CD4-positive, alpha-beta T cell (primary cell): ENCODE measurements around the gene RNF32. TPM values are rescaled to one million over a fixed set of nuclear protein-coding genes. Genes with fewer than 3 reads are reported as not detected.

Source experiments
- ATAC-seq: fragments of 200-7000 bp; cut with Tn5 transposase; one replicate; pipeline ENCODE4 v1.10.0; 2022; ENCODE audit warnings: mild to moderate bottlenecking; ENCODE audit not compliant: poor library complexity
- CTCF ChIA-PET: fragments of 350-600 bp; sonication (Branson Sonifier 250); formaldehyde crosslinking; loops from one replicate; lab custom pipeline; 2021; ENCODE audit warnings: antibody characterized with exemption, inconsistent platforms; lab: Charles Lee
- POLR2A ChIA-PET: fragments of 350-600 bp; sonication (Branson Sonifier 250); formaldehyde crosslinking; loops from one replicate; lab custom pipeline; 2021; ENCODE audit warnings: antibody characterized with exemption, inconsistent platforms; lab: Charles Lee
- DNase-seq, 14 experiments: peaks; one replicate each; pipeline ENCODE4 v3.0.0-alpha.2; 2013 to 2020; ENCODE audit warnings: mixed read lengths in 2 of 14
- H3K27ac ChIP-seq, 2 donors: one replicate each; pipeline versions ENCODE4 v1.5.1 to v1.7.0; 2013; ENCODE audit warnings: low read length in 2 of 2, low read depth in 1 of 2, mild to moderate bottlenecking in 1 of 2
- H3K27me3 ChIP-seq, 2 experiments: 1 replicate in 1 of 2; 2 replicates in 1 of 2; pipeline versions ENCODE4 v1.6.1 to v1.7.0; 2013; ENCODE audit warnings: low read length in 2 of 2, control low read depth in 1 of 2, mild to moderate bottlenecking in 1 of 2, moderate library complexity in 1 of 2; ENCODE audit not compliant: insufficient read depth in 2 of 2, control insufficient read depth in 1 of 2
- H3K36me3 ChIP-seq: one replicate; pipeline ENCODE4 v1.6.1; 2013; ENCODE audit warnings: low read length, control low read depth; ENCODE audit not compliant: insufficient read depth
- H3K4me1 ChIP-seq: one replicate; pipeline ENCODE4 v1.6.1; 2013; ENCODE audit warnings: low read length, control low read depth; ENCODE audit not compliant: insufficient read depth
- H3K4me3 ChIP-seq: one replicate; pipeline ENCODE4 v1.5.1; 2013; ENCODE audit warnings: mild to moderate bottlenecking, low read length, moderate library complexity
- H3K9me3 ChIP-seq, 2 experiments: 1 replicate in 1 of 2; 2 replicates in 1 of 2; pipeline versions ENCODE4 v1.6.1 to v1.7.0; 2013; ENCODE audit warnings: low read length in 2 of 2, mild to moderate bottlenecking in 2 of 2, control low read depth in 1 of 2, moderate library complexity in 1 of 2; ENCODE audit not compliant: control insufficient read depth in 1 of 2, insufficient read depth in 1 of 2
- H3K27ac Mint-ChIP-seq: one replicate; pipeline ENCODE4 v1.8.0; 2020; ENCODE audit warnings: mixed read lengths
- H3K27me3 Mint-ChIP-seq: one replicate; pipeline ENCODE4 v1.8.0; 2021; ENCODE audit warnings: mixed read lengths
- H3K36me3 Mint-ChIP-seq: one replicate; pipeline ENCODE4 v1.8.0; 2021; ENCODE audit warnings: low read depth, mixed read lengths
- H3K4me1 Mint-ChIP-seq: one replicate; pipeline ENCODE4 v1.8.0; 2021; ENCODE audit warnings: low read depth, mixed read lengths
- H3K4me3 Mint-ChIP-seq: one replicate; pipeline ENCODE4 v1.8.0; 2020; ENCODE audit warnings: mild to moderate bottlenecking, mixed read lengths
- H3K9me3 Mint-ChIP-seq: one replicate; pipeline ENCODE4 v1.8.0; 2020; ENCODE audit warnings: mixed read lengths
- CTCF ChIP-seq: fragments of 200-600 bp; IDR thresholded peaks from one replicate; pipeline ENCODE4 v1.8.0; 2022; ENCODE audit warnings: antibody characterized with exemption, mild to moderate bottlenecking
- intact Hi-C, 2 experiments: fragments of 100-400 bp; cut with DNase I in 1 of 2; cut with micrococcal nuclease in 1 of 2; formaldehyde crosslinking; loops; one replicate each; pipeline versions ENCODE4 v1.15.1 to v1.9.0; 2023 to 2025; cut with DNase I, micrococcal nuclease
- total RNA-seq, 174 experiments: library from RNA in 2 of 174; stranded (reverse) in 2 of 174; gene quantifications; one replicate each; pipeline ENCODE4 v1.2.3 and lab custom pipeline; 2021 to 2026

Gene RNF32
- total RNA-seq, 2 experiments from 2014 or later = 0.99 TPM; not detected in 1

- Histone ChIP-seq H3K36me3 (peaks cover 48% of the 10 kb centered on the region), H3K9me3 (no peaks in the 10 kb centered on the region), H3K27ac (no peak overlapping the region), H3K27me3 (no peaks in the 10 kb centered on the region), H3K4me3 (no peak overlapping the region), H3K4me1 (no peaks in the 10 kb centered on the region)
- Mint-ChIP-seq H3K27ac (no peak overlapping the region), H3K4me3 (no peak overlapping the region), H3K27me3 (no peaks in the 10 kb centered on the region), H3K9me3 (no peaks in the 10 kb centered on the region), H3K4me1 (no peaks in the 10 kb centered on the region), H3K36me3 (peaks cover 77% of the 10 kb centered on the region)
- DNase-seq (no peak), ATAC-seq (no peak)
- no peak for TF ChIP-seq CTCF
- POLR2A ChIA-PET = no interaction called here
- CTCF ChIA-PET = no interaction called here
- intact Hi-C loops = no loop called here
These were observed 39.7 kb downstream of the RNF32 start for GRCh38 chr7:156680281-156680680.

- DNase-seq = no peak
- Histone ChIP-seq H3K27ac (no peak overlapping the region), H3K36me3 (peaks cover 28% of the 10 kb centered on the region), H3K9me3 (no peaks in the 10 kb centered on the region), H3K27me3 (no peaks in the 10 kb centered on the region), H3K4me1 (no peaks in the 10 kb centered on the region), H3K4me3 (no peak overlapping the region)
- TF ChIP-seq CTCF = no peak
- Mint-ChIP-seq H3K4me3 (no peak overlapping the region), H3K36me3 (peaks cover 61% of the 10 kb centered on the region), H3K4me1 (no peaks in the 10 kb centered on the region), H3K27me3 (no peaks in the 10 kb centered on the region), H3K9me3 (no peaks in the 10 kb centered on the region), H3K27ac (no peak overlapping the region)
- CTCF ChIA-PET = interaction anchor here (1.5 to 1.6 kb wide), 2 partner anchors 25 to 30 kb away, joined by 3 read pairs; no protein-coding TSS in a partner anchor
- intact Hi-C loops = no loop called here
- POLR2A ChIA-PET = no interaction called here
- no peak for ATAC-seq
These were observed 42.4 kb downstream of the RNF32 start for GRCh38 chr7:156682928-156683327.

GRCh38 chr7:156684251-156684650 is 43.7 kb downstream of the RNF32 start:
- Mint-ChIP-seq H3K4me3 (no peak overlapping the region), H3K36me3 (peaks cover 50% of the 10 kb centered on the region), H3K27ac (no peak overlapping the region)

More at GRCh38 chr7:156684251-156684650, 43.7 kb downstream of the RNF32 start:
- H3K27me3 ChIP-seq = no peaks in the 10 kb centered on the region
- no peaks in the 10 kb centered on the region for H3K9me3 ChIP-seq
- Mint-ChIP-seq H3K4me1 (no peaks in the 10 kb centered on the region), H3K9me3 (no peaks in the 10 kb centered on the region), H3K27me3 (no peaks in the 10 kb centered on the region)
- TF ChIP-seq CTCF = no peak
- DNase-seq (no peak), ATAC-seq (no peak)
- peaks cover 16% of the 10 kb centered on the region for H3K36me3 ChIP-seq
- CTCF ChIA-PET = interaction anchor here (1.5 kb wide), 1 partner anchor 29 kb away, joined by 3 read pairs; no protein-coding TSS in a partner anchor
- POLR2A ChIA-PET = no interaction called here
- intact Hi-C loops = no loop called here
- no peak overlapping the region for H3K4me3 ChIP-seq
- no peak overlapping the region for H3K27ac ChIP-seq
- no peaks in the 10 kb centered on the region for H3K4me1 ChIP-seq
